C4-2B (cell line): Measurements from ENCODE around the gene COL7A1.

ENCODE experiments used
- ZFX ChIP-seq: fragments of 450-650 bp; IDR thresholded peaks from 2 replicates; pipeline ENCODE4 v1.6.1; 2017
- TF ChIP-seq, protein P1 (sequence below): fragments of 450-650 bp; conservative IDR thresholded peaks from 2 replicates; pipeline ENCODE4 v1.5.1; 2017; ENCODE audit warnings: mild to moderate bottlenecking

GRCh38 chr3:48553361-48553760 lies 41.8 kb downstream of the COL7A1 start:
- TF ChIP-seq, protein P1, sequence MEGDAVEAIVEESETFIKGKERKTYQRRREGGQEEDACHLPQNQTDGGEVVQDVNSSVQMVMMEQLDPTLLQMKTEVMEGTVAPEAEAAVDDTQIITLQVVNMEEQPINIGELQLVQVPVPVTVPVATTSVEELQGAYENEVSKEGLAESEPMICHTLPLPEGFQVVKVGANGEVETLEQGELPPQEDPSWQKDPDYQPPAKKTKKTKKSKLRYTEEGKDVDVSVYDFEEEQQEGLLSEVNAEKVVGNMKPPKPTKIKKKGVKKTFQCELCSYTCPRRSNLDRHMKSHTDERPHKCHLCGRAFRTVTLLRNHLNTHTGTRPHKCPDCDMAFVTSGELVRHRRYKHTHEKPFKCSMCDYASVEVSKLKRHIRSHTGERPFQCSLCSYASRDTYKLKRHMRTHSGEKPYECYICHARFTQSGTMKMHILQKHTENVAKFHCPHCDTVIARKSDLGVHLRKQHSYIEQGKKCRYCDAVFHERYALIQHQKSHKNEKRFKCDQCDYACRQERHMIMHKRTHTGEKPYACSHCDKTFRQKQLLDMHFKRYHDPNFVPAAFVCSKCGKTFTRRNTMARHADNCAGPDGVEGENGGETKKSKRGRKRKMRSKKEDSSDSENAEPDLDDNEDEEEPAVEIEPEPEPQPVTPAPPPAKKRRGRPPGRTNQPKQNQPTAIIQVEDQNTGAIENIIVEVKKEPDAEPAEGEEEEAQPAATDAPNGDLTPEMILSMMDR = no peak
- TF ChIP-seq ZFX = no peak
